Smooth muscle cell (in vitro differentiated cells): ENCODE measurements around the gene HOXC11. TPM values are rescaled to one million over a fixed set of nuclear protein-coding genes. Genes with fewer than 3 reads are reported as not detected.
A peak's percentile ranks its signal among the peaks of the same experiment; 100 is the strongest.

Experiments used
- DNase-seq: peaks from one replicate; lab custom pipeline; 2025; ENCODE audit not compliant: unreplicated experiment; lab: John Stamatoyannopoulos, UW
- H2AFZ ChIP-seq: fragments of 200-600 bp; sonication (generic); 2 replicates; pipeline ENCODE4 v1.6.0; 2016; ENCODE audit warnings: antibody characterized with exemption, low read depth, mild to moderate bottlenecking
- H3F3A ChIP-seq: fragments of 200-600 bp; sonication (generic); 2 replicates; pipeline ENCODE4 v1.6.0; 2017; ENCODE audit warnings: antibody characterized with exemption, low read depth
- H3K27ac ChIP-seq: fragments of 200-600 bp; sonication (generic); 2 replicates; pipeline ENCODE4 v1.5.1; 2016; ENCODE audit warnings: low read depth, mild to moderate bottlenecking
- H3K27me3 ChIP-seq: fragments of 200-600 bp; sonication (generic); 2 replicates; pipeline ENCODE4 v1.6.1; 2016; ENCODE audit warnings: low read depth, mild to moderate bottlenecking
- H3K36me3 ChIP-seq: fragments of 200-600 bp; sonication (generic); 2 replicates; pipeline ENCODE4 v1.5.1; 2016; ENCODE audit warnings: low read depth
- H3K4me1 ChIP-seq: fragments of 200-600 bp; sonication (generic); 2 replicates; pipeline ENCODE4 v1.5.1; 2016; ENCODE audit warnings: low read depth
- H3K4me2 ChIP-seq: fragments of 200-600 bp; sonication (generic); 2 replicates; pipeline ENCODE4 v1.6.0; 2016; ENCODE audit warnings: mild to moderate bottlenecking
- H3K4me3 ChIP-seq: fragments of 200-600 bp; sonication (generic); 2 replicates; pipeline ENCODE4 v1.5.1; 2016; ENCODE audit warnings: mild to moderate bottlenecking
- H3K79me2 ChIP-seq: fragments of 200-600 bp; sonication (generic); 2 replicates; pipeline ENCODE4 v1.6.0; 2016; ENCODE audit warnings: low read depth, mild to moderate bottlenecking
- H3K9ac ChIP-seq: fragments of 200-600 bp; sonication (generic); 2 replicates; pipeline ENCODE4 v1.6.0; 2016; ENCODE audit warnings: low read depth
- H3K9me3 ChIP-seq: fragments of 200-600 bp; sonication (generic); replicated peaks from 2 replicates; pipeline ENCODE4 v1.5.1; 2016; ENCODE audit warnings: low read depth
- H4K20me1 ChIP-seq: fragments of 200-600 bp; sonication (generic); 2 replicates; pipeline ENCODE4 v1.6.0; 2016; ENCODE audit warnings: low read depth
- CTCF ChIP-seq: fragments of 200-600 bp; sonication (generic); IDR thresholded peaks from 2 replicates; pipeline ENCODE4 v1.5.1; 2017; ENCODE audit warnings: borderline replicate concordance, mild to moderate bottlenecking, antibody characterized with exemption; ENCODE audit not compliant: insufficient read depth, poor library complexity, severe bottlenecking
- WGBS: methylation state at CpG from one replicate; pipeline ENCODE4 v1.1.7; 2016; ENCODE audit warnings: low lambda C conversion rate; 5-methylcytosine and 5-hydroxymethylcytosine counted together
- polyA plus RNA-seq: library from polyadenylated mRNA; unstranded; fragments of >200 nt; fragmentation: Nextera tagmentation; extraction: Ambion mirVana; gene quantifications from 2 replicates; pipeline ENCODE4 v1.2.1, GENCODE V29; 2016
- total RNA-seq: library from RNA; depleted of rRNA; stranded (reverse); fragments of >200 nt; gene quantifications from 2 replicates; pipeline ENCODE4 v1.2.3, GENCODE V29; 2014

HOXC11 gene
- total and polyA plus RNA-seq, 2 experiments from 2014 or later, result 0.23 to 0.27 TPM

GRCh38 chr12:54010972-54011664 lies 38.2 kb downstream of the HOXC11 start:
- no peaks in the 10 kb centered on the region for H3K36me3 ChIP-seq
- H2AFZ ChIP-seq, result no peak overlapping the region
- H3K27me3 ChIP-seq, result peaks cover 98% of the 10 kb centered on the region
- no peaks in the 10 kb centered on the region for H3K79me2 ChIP-seq
- 15% methylated on average over 17 of the region's 17 CpGs for WGBS
- no peaks in the 10 kb centered on the region for H3F3A ChIP-seq
- no peak overlapping the region for H3K9ac ChIP-seq
- H3K4me3 ChIP-seq, result peak overlapping the region; percentile 49
- H3K27ac ChIP-seq, result no peak overlapping the region
- H3K9me3 ChIP-seq, result no peaks in the 10 kb centered on the region
- TF ChIP-seq CTCF, result no peak
- DNase-seq, result no peak
- H3K4me1 ChIP-seq, result peaks cover 3% of the 10 kb centered on the region
- no peaks in the 10 kb centered on the region for H4K20me1 ChIP-seq
- peak overlapping the region; percentile 71 for H3K4me2 ChIP-seq

GRCh38 chr12:54011665-54012532 lies 39.0 kb downstream of the HOXC11 start:
- H3K27ac ChIP-seq, result no peak overlapping the region

GRCh38 chr12:54012631-54013409 lies 39.9 kb downstream of the HOXC11 start:
- DNase-seq, result no peak
- H3K27ac ChIP-seq, result no peak overlapping the region
- peaks cover 3% of the 10 kb centered on the region for H3K4me1 ChIP-seq
- H3K4me2 ChIP-seq, result no peak overlapping the region
- H4K20me1 ChIP-seq, result no peaks in the 10 kb centered on the region
- H2AFZ ChIP-seq, result no peak overlapping the region
- no peaks in the 10 kb centered on the region for H3F3A ChIP-seq
- H3K36me3 ChIP-seq, result no peaks in the 10 kb centered on the region
- no peaks in the 10 kb centered on the region for H3K79me2 ChIP-seq
- H3K27me3 ChIP-seq, result peaks cover 95% of the 10 kb centered on the region
- TF ChIP-seq CTCF, result no peak
- 31% methylated on average over 6 of the region's 6 CpGs for WGBS
- H3K4me3 ChIP-seq, result no peak overlapping the region
- no peaks in the 10 kb centered on the region for H3K9me3 ChIP-seq
- no peak overlapping the region for H3K9ac ChIP-seq

More at GRCh38 chr12:54011665-54012532, 39.0 kb downstream of the HOXC11 start:
- H3K4me1 ChIP-seq, result peaks cover 3% of the 10 kb centered on the region
- H3K9me3 ChIP-seq, result no peaks in the 10 kb centered on the region
- H4K20me1 ChIP-seq, result no peaks in the 10 kb centered on the region
- peak overlapping the region; percentile 71 for H3K4me2 ChIP-seq
- no peaks in the 10 kb centered on the region for H3K79me2 ChIP-seq
- DNase-seq, result no peak
- H3F3A ChIP-seq, result no peaks in the 10 kb centered on the region
- peak overlapping the region; percentile 49 for H3K4me3 ChIP-seq
- 29% methylated on average over 14 of the region's 14 CpGs for WGBS
- H3K36me3 ChIP-seq, result no peaks in the 10 kb centered on the region
- no peak overlapping the region for H2AFZ ChIP-seq
- TF ChIP-seq CTCF, result no peak
- H3K27me3 ChIP-seq, result peaks cover 98% of the 10 kb centered on the region
- H3K9ac ChIP-seq, result no peak overlapping the region
